Vagina (tissue), 2 donors: ENCODE measurements around the gene TRPV3.

Experiments
- POLR2A ChIP-seq, 2 donors: fragments of 450-650 bp; IDR thresholded peaks; one replicate each; pipeline ENCODE4 v1.6.1; 2017; ENCODE audit warnings: antibody characterized with exemption in 2 of 2, mild to moderate bottlenecking in 2 of 2, moderate library complexity in 2 of 2
- POLR2AphosphoS5 ChIP-seq, 2 donors: sonication (generic); formaldehyde crosslinking; IDR thresholded peaks; one replicate each; pipeline ENCODE4 v1.9.0; 2017; ENCODE audit warnings: antibody characterized with exemption in 2 of 2, mild to moderate bottlenecking in 2 of 2, low read depth in 1 of 2; ENCODE audit not compliant: insufficient read depth in 1 of 2
- TF ChIP-seq, protein P1 (sequence below), 3 experiments: fragments of 450-650 bp in 2 of 3; fragments of 200-600 bp in 1 of 3; sonication (generic) in 1 of 3; IDR thresholded peaks; one replicate each; pipeline ENCODE4 v1.5.1; 2017 to 2019; ENCODE audit warnings: antibody characterized with exemption in 3 of 3, mild to moderate bottlenecking in 2 of 3, moderate library complexity in 2 of 3

DNA sequence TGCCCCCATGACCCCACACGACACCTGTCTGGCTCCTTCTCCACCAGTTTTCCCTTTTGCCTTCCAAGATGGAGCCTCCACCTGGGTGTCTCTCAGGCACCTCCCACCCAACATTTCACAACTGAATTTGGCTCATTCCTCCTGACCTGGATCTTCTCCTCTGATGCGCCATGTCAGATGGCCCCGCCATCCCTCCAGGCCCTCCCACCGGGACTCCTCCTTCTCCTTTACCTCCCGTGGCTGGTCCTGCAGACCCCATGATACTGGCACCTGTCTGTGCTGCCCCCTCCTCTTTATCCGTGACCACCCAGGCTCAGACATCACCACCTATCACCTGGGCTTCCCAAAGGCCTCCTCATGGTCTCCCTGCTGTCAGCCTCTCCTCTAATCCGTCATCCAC, 4.7 kb downstream of the TRPV3 start:
- TF ChIP-seq, protein P1, sequence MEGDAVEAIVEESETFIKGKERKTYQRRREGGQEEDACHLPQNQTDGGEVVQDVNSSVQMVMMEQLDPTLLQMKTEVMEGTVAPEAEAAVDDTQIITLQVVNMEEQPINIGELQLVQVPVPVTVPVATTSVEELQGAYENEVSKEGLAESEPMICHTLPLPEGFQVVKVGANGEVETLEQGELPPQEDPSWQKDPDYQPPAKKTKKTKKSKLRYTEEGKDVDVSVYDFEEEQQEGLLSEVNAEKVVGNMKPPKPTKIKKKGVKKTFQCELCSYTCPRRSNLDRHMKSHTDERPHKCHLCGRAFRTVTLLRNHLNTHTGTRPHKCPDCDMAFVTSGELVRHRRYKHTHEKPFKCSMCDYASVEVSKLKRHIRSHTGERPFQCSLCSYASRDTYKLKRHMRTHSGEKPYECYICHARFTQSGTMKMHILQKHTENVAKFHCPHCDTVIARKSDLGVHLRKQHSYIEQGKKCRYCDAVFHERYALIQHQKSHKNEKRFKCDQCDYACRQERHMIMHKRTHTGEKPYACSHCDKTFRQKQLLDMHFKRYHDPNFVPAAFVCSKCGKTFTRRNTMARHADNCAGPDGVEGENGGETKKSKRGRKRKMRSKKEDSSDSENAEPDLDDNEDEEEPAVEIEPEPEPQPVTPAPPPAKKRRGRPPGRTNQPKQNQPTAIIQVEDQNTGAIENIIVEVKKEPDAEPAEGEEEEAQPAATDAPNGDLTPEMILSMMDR (IDR thresholded peaks at IDR 0.05), result no peak
- TF ChIP-seq POLR2A (IDR thresholded peaks at IDR 0.05) (no peak), POLR2AphosphoS5 (IDR thresholded peaks at IDR 0.05; ENCODE audit: insufficient read depth in 1 of 2, low read depth in 1 of 2) (no peak)
